Smooth muscle cell (in vitro differentiated cells): ENCODE results near the gene CLDN20. TPM values are rescaled to one million over a fixed set of nuclear protein-coding genes. Genes with fewer than 3 reads are reported as not detected.
"Not testable (repeated sequence)": the region's sequence is repeated elsewhere in the genome, so short reads cannot be mapped to it uniquely, and the experiment has no call there.

Experiments used
- DNase-seq: peaks from one replicate; lab custom pipeline; 2025; ENCODE audit not compliant: unreplicated experiment; lab: John Stamatoyannopoulos, UW
- H2AFZ ChIP-seq: fragments of 200-600 bp; sonication (generic); 2 replicates; pipeline ENCODE4 v1.6.0; 2016; ENCODE audit warnings: antibody characterized with exemption, low read depth, mild to moderate bottlenecking
- H3F3A ChIP-seq: fragments of 200-600 bp; sonication (generic); 2 replicates; pipeline ENCODE4 v1.6.0; 2017; ENCODE audit warnings: antibody characterized with exemption, low read depth
- H3K27ac ChIP-seq: fragments of 200-600 bp; sonication (generic); 2 replicates; pipeline ENCODE4 v1.5.1; 2016; ENCODE audit warnings: low read depth, mild to moderate bottlenecking
- H3K27me3 ChIP-seq: fragments of 200-600 bp; sonication (generic); 2 replicates; pipeline ENCODE4 v1.6.1; 2016; ENCODE audit warnings: low read depth, mild to moderate bottlenecking
- H3K36me3 ChIP-seq: fragments of 200-600 bp; sonication (generic); 2 replicates; pipeline ENCODE4 v1.5.1; 2016; ENCODE audit warnings: low read depth
- H3K4me1 ChIP-seq: fragments of 200-600 bp; sonication (generic); 2 replicates; pipeline ENCODE4 v1.5.1; 2016; ENCODE audit warnings: low read depth
- H3K4me2 ChIP-seq: fragments of 200-600 bp; sonication (generic); 2 replicates; pipeline ENCODE4 v1.6.0; 2016; ENCODE audit warnings: mild to moderate bottlenecking
- H3K4me3 ChIP-seq: fragments of 200-600 bp; sonication (generic); 2 replicates; pipeline ENCODE4 v1.5.1; 2016; ENCODE audit warnings: mild to moderate bottlenecking
- H3K79me2 ChIP-seq: fragments of 200-600 bp; sonication (generic); 2 replicates; pipeline ENCODE4 v1.6.0; 2016; ENCODE audit warnings: low read depth, mild to moderate bottlenecking
- H3K9ac ChIP-seq: fragments of 200-600 bp; sonication (generic); 2 replicates; pipeline ENCODE4 v1.6.0; 2016; ENCODE audit warnings: low read depth
- H3K9me3 ChIP-seq: fragments of 200-600 bp; sonication (generic); replicated peaks from 2 replicates; pipeline ENCODE4 v1.5.1; 2016; ENCODE audit warnings: low read depth
- H4K20me1 ChIP-seq: fragments of 200-600 bp; sonication (generic); 2 replicates; pipeline ENCODE4 v1.6.0; 2016; ENCODE audit warnings: low read depth
- WGBS: methylation state at CpG from one replicate; pipeline ENCODE4 v1.1.7; 2016; ENCODE audit warnings: low lambda C conversion rate; 5-methylcytosine and 5-hydroxymethylcytosine counted together
- polyA plus RNA-seq: library from polyadenylated mRNA; unstranded; fragments of >200 nt; fragmentation: Nextera tagmentation; extraction: Ambion mirVana; gene quantifications from 2 replicates; pipeline ENCODE4 v1.2.1, GENCODE V29; 2016
- total RNA-seq: library from RNA; depleted of rRNA; stranded (reverse); fragments of >200 nt; gene quantifications from 2 replicates; pipeline ENCODE4 v1.2.3, GENCODE V29; 2014
- TF ChIP-seq, protein P1 (sequence below): fragments of 200-600 bp; sonication (generic); IDR thresholded peaks from 2 replicates; pipeline ENCODE4 v1.5.1; 2017; ENCODE audit warnings: borderline replicate concordance, mild to moderate bottlenecking, antibody characterized with exemption; ENCODE audit not compliant: insufficient read depth, poor library complexity, severe bottlenecking

Gene CLDN20
- total and polyA plus RNA-seq, 2 experiments from 2014 or later = not detected

DNA sequence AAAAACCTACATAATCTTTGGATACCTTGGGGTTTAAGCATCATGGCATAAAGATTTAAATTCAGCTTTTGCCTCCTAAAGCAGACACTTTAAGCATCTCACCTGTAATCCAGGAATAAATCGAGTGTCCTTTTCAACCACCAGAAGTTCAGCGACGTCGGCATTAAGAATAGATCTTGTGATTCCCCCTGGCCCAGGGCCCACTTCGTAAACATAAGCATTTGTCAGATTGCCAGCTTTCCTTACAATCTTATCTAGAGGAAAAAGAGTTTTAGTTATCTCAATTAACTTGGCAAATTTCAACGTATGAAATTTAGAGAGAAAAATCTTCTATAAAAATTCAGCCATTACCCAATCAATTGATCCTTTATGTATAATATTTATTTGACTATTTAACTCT, 47.3 kb downstream of the CLDN20 start:
- TF ChIP-seq, protein P1, sequence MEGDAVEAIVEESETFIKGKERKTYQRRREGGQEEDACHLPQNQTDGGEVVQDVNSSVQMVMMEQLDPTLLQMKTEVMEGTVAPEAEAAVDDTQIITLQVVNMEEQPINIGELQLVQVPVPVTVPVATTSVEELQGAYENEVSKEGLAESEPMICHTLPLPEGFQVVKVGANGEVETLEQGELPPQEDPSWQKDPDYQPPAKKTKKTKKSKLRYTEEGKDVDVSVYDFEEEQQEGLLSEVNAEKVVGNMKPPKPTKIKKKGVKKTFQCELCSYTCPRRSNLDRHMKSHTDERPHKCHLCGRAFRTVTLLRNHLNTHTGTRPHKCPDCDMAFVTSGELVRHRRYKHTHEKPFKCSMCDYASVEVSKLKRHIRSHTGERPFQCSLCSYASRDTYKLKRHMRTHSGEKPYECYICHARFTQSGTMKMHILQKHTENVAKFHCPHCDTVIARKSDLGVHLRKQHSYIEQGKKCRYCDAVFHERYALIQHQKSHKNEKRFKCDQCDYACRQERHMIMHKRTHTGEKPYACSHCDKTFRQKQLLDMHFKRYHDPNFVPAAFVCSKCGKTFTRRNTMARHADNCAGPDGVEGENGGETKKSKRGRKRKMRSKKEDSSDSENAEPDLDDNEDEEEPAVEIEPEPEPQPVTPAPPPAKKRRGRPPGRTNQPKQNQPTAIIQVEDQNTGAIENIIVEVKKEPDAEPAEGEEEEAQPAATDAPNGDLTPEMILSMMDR = no peak
- no peaks in the 10 kb centered on the region for H3K36me3 ChIP-seq
- H3K79me2 ChIP-seq = peaks cover 16% of the 10 kb centered on the region
- H3K27me3 ChIP-seq = no peaks in the 10 kb centered on the region
- H3K9ac ChIP-seq = no peak overlapping the region
- 88% methylated on average over 6 of the region's 6 CpGs for WGBS
- no peak overlapping the region for H2AFZ ChIP-seq
- DNase-seq = no peak
- H3K9me3 ChIP-seq = no peaks in the 10 kb centered on the region
- peaks cover 9% of the 10 kb centered on the region for H3F3A ChIP-seq
- no peaks in the 10 kb centered on the region for H4K20me1 ChIP-seq
- H3K4me3 ChIP-seq = no peak overlapping the region
- no peak overlapping the region for H3K4me2 ChIP-seq
- peaks cover 6% of the 10 kb centered on the region for H3K4me1 ChIP-seq
- H3K27ac ChIP-seq = no peak overlapping the region

- no peak overlapping the region for H3K27ac ChIP-seq
- H3K79me2 ChIP-seq = peaks cover 16% of the 10 kb centered on the region
- H2AFZ ChIP-seq = no peak overlapping the region
- no peaks in the 10 kb centered on the region for H3K9me3 ChIP-seq
- DNase-seq = no peak
- H3K9ac ChIP-seq = no peak overlapping the region
- no peak overlapping the region for H3K4me2 ChIP-seq
- H3F3A ChIP-seq = peaks cover 9% of the 10 kb centered on the region
- H3K27me3 ChIP-seq = no peaks in the 10 kb centered on the region
- no peaks in the 10 kb centered on the region for H3K36me3 ChIP-seq
- H3K4me1 ChIP-seq = peaks cover 6% of the 10 kb centered on the region
- H3K4me3 ChIP-seq = no peak overlapping the region
- TF ChIP-seq, protein P1 = no peak
- 94% methylated on average over 2 of the region's 2 CpGs for WGBS
- H4K20me1 ChIP-seq = no peaks in the 10 kb centered on the region
Observed at GRCh38 chr6:155311583-155311982, 47.8 kb downstream of the CLDN20 start.

- not testable (repeated sequence) for H4K20me1 ChIP-seq, H3K9ac ChIP-seq, H3K27me3 ChIP-seq, H2AFZ ChIP-seq, DNase-seq, H3K36me3 ChIP-seq, H3K9me3 ChIP-seq, H3K27ac ChIP-seq, H3F3A ChIP-seq, H3K4me1 ChIP-seq
- Histone ChIP-seq H3K79me2 (peaks cover 16% of the 10 kb centered on the region), H3K4me2 (peak overlapping the region; percentile 98), H3K4me3 (peak overlapping the region; percentile 89)
- 97% methylated on average over 7 of the region's 7 CpGs for WGBS
Observed at GRCh38 chr6:155312950-155313349, 49.1 kb downstream of the CLDN20 start.

DNA sequence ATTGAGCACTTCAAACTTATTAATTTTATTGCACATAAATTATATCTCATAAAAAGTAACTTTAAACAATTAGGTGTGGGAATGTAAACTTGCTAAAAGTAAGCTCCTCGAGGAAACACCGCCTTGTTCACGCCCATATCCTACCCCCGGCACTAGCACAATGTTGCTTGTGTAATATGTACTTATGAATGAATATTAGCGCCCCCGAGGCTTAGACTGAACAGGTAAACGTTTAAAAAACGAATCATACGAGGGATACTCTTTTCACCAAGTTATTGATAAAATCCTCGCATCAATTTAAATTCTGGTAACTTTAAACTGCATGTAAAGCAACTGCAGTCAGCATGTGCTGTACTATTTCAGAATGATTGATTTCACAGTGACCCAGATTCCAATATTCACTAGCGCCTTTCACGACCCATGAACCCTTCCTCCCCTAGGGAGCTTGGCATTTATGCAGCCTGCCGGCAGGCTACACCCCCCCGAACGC, 49.8 kb downstream of the CLDN20 start:
- Histone ChIP-seq H3F3A (peaks cover 9% of the 10 kb centered on the region), H3K4me1 (peaks cover 6% of the 10 kb centered on the region), H3K9me3 (no peaks in the 10 kb centered on the region), H3K27ac (no peak overlapping the region), H2AFZ (peak overlapping the region; percentile 98), H3K4me3 (peak overlapping the region; percentile 89), H3K79me2 (peaks cover 14% of the 10 kb centered on the region), H4K20me1 (no peaks in the 10 kb centered on the region), H3K9ac (peak overlapping the region; percentile 64), H3K36me3 (no peaks in the 10 kb centered on the region), H3K4me2 (peak overlapping the region; percentile 98), H3K27me3 (no peaks in the 10 kb centered on the region)
- 2% methylated on average over 15 of the region's 15 CpGs for WGBS
- DNase-seq = no peak
- TF ChIP-seq, protein P1 = no peak
